Hindlimb muscle (tissue), 1 donor: ENCODE measurements around the gene CDH26. TPM values are rescaled to one million over a fixed set of nuclear protein-coding genes. Genes with fewer than 3 reads are reported as not detected.
A peak's percentile ranks its signal among the peaks of the same experiment; 100 is the strongest.
"Not testable (repeated sequence)": the region's sequence is repeated elsewhere in the genome, so short reads cannot be mapped to it uniquely, and the experiment has no call there.

Experiments used
- DNase-seq: peaks from one replicate; pipeline ENCODE4 v3.0.0-alpha.2; 2013
- polyA plus RNA-seq: library from polyadenylated mRNA; unstranded; fragments of 120-200 nt; gene quantifications from one replicate; pipeline ENCODE4 v1.2.1, GENCODE V29; 2013; ENCODE audit not compliant: insufficient read length

Gene CDH26
- polyA plus RNA-seq, 1 donor: 0.85 TPM

- DNase-seq: no peak
Measured at GRCh38 chr20:59942245-59942644, 16.0 kb upstream of the CDH26 start.

DNA sequence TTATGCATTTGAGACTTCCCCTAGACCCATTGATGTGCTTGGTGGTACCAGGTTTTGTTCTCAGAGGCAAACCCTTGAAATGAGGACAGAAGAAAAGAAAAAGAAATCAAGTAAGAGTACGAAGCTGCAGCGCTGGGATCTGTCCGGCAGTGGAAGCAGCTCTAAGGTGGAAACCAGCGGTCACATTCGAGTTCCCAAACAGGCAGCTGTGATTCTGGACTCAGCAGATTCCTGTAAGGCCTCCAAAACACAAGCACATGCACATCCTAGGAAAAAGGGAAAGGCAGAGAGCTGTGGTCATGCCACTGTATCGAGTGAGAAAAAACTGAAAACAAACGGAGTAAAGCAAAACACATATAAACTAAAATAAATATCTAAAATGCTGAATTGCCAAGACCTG lies 13.5 kb upstream of the CDH26 start:
- DNase-seq: no peak

DNA sequence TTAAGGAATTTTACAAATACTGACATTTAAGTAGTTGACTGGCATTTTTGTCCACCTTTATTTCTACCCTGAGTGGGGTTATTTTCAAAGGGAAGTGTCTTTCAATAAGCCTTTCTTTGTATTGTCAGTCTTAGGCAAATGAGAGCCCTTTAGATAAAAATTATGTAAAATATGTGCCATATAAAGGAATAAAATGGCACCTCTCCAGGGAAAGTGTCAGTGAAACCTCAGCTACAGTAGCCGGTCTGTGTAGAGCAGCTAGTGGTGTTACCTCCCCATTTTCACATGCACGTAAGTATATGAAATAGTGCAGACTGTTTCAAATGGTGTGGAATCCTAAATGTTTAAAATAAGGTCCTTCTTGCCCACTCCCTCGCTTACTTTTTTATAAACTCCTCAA lies 13.0 kb upstream of the CDH26 start:
- no peak for DNase-seq

DNA sequence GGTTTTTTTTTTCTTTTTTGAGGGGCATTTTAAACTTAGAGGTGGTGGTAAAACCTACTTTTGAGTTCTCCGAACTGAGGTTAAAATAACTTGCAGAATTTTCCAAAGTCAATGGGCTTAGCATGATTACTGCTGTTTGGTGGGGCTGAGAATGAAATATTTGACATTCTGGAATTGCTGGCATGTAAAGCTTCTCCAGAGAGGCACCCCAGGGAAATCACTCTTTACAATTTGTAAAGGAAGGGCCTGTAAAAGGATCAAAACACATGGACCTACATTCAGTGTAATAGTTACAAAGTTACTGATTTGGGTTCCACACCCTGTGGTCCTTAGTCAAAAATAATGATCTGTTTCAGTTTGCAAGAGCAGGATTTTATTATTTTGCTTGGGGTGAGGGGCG lies 12.5 kb upstream of the CDH26 start:
- no peak for DNase-seq

DNA sequence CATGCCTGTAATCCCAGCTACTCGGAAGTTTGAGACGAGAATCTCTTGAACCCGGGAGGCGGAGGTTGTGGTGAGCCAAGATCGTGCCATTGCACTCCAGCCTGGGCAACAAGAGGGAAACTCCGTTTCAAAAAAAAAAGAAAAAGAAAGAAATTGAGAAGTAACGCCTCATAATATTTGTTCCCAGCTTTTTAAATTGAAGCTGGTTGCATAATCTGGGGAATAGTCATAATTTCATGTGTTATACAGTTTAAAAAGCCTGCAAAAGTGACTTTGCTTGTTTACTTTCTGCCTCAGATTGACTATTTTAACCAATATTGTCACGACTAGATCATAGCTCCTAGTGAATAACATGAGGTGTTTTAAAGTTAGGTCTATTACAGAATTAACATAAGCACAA lies 10.8 kb upstream of the CDH26 start:
- no peak for DNase-seq

GRCh38 chr20:59948212-59948611 lies 10.0 kb upstream of the CDH26 start:
- DNase-seq: no peak

GRCh38 chr20:59948828-59949720 lies 9.1 kb upstream of the CDH26 start:
- peak; percentile 67 for DNase-seq

GRCh38 chr20:59949911-59950310 lies 8.3 kb upstream of the CDH26 start:
- DNase-seq: no peak

DNA sequence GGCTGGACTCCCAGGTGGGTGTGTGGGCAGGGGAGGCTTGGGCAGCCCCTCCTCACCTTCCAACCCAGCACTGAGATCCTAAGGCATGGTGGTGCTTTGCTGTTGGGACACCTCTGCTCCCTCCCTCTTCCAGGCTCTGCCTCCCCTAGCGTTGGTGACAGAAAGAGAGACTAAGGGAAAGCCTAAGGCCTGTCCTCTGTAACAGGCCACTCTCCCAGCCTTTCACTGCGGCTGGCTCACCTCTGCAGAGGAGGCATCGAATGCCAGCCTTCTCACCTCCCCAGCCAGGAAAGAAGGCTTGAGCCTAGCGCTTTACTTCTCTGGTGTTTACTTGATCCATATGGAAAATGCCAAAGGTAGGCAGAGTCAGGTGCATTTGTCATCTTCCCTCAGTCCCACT lies 3.5 kb upstream of the CDH26 start:
- DNase-seq: no peak

DNA sequence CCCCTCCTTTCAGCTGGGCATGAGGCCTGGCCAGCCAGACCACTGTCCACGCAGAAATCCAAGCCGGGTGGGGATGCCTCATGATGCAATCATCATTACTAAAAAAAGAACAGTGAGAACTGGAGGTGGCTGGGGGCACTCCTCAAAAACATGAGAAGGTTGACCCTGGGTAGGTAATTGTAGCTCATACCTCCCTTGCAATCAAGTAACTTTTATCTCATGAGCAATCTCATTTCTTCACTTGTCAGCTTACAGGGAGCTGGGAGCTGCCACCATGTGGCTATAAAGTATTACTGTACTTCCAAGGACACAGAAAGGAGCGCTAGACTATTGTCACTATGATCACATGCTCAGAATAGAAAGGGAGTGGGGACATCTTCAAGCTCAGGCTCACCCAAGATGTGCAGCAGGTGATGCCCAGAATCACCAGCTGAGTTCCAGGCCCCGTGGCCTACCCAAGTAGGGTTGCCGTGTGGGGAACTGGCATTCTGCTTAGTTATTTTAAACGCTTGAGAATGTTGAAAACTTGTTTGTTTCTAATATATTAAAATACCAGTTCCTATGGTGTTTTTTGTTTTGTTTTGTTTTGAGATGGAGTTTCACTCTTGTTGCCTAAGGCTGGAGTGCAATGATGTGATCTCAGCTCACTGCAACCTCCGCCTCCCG lies 3.0 kb upstream of the CDH26 start:
- DNase-seq: no peak

GRCh38 chr20:59957568-59957967 lies 655 bp upstream of the CDH26 start:
- DNase-seq: not testable (repeated sequence)

- DNase-seq: no peak
Measured at GRCh38 chr20:59958626-59959025, 403 bp downstream of the CDH26 start.

DNA sequence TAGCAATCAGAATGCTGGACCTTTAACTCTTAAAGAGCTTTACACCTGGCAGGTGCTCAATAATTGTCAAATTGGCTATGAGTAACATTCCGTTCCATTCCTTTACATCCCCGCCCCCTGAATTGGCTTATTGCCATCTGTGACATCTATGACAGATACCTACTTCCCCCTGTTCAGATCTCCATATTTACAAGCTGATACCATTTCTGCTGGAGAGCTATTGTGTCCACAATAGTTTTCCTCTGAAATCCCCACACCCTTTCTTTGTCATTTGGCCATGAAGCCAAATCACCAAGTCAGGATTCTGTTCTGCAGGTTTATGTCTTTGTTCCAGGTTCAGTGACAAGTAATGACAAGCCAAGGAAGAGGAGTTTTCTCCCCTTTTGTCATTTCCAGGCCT lies 3.2 kb downstream of the CDH26 start:
- DNase-seq: no peak

- no peak for DNase-seq
Measured at GRCh38 chr20:59962155-59962554, 3.9 kb downstream of the CDH26 start.

DNA sequence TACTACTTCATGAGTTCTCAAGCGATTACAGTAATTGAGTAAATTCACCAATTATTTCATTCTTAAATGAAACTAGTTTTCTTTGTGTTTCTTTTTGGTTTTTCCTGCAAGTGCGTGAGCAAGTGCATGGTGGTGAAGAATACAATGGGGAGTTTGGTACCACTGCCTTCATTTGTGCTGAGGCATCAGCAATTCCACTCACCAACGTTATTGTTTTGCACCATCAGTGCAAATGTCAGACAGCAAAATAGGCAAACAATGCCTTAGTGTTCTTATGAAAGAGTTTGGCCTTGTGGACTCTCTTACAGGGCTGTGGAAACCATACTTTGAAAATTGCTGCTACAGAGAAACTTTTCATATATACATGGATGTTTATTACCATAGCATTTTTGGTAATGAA lies 8.2 kb downstream of the CDH26 start:
- DNase-seq: no peak

GRCh38 chr20:59971428-59971827 lies 13.2 kb downstream of the CDH26 start:
- DNase-seq: no peak

- no peak for DNase-seq
Measured at GRCh38 chr20:59972037-59972801, 14.0 kb downstream of the CDH26 start.

GRCh38 chr20:59976156-59976782 lies 18.0 kb downstream of the CDH26 start:
- no peak for DNase-seq

DNA sequence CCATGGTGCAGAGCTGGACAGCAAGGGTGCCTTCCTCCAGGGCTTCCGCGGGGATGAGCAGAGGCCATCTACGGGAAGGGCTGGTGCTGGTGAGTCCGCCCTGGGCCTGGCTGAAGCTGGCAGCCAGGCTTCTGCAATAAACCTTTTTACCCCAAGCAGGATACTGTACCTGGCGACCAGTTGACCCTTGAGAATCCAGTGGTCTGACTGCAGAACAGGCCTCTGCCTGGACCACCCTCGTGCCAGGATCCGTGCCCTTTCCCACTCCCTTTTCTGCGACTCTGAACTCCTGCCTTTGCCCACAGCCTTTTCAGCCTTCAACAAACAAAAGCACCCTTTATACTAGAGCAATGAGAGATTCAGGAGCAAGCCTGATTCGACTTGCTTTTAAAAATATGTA lies 18.9 kb downstream of the CDH26 start:
- DNase-seq: no peak

GRCh38 chr20:59983076-59983475 lies 24.9 kb downstream of the CDH26 start:
- DNase-seq: no peak

DNA sequence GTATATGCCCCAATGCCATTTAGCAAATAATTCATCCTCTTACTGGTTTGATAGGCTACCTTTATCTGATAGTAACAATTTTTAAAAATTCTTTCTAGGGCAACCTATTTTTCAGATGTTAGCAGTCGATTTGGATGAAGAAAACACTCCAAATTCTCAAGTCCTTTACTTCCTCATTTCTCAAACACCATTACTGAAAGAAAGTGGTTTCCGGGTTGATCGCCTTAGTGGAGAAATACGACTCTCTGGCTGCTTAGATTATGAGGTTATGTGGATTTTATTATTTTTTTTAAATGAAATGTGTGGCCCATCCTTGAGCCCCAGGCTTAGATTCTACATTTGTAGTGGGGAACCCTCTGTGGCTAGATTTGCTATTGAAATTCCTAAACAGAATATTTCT lies 26.3 kb downstream of the CDH26 start:
- DNase-seq: no peak

GRCh38 chr20:59985164-59985563 lies 26.9 kb downstream of the CDH26 start:
- DNase-seq: no peak

DNA sequence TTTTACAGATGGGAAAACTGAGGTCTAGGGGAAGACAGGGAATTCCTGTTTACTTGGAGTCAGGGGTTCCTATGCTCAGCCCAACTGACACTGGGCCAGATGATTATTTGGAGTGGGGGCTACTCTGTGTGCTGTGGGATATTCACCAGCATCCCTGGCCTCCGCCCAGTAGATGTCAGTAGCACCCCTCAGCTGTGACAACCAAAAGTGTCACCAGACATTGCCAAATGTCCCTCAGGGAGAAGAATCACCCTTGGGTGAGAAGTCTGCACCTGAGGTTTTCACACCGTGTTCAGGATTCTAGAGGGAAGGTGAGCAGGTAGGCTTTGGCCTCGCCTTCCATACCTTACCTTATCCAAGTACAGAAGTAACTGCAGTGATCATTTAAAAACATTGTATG lies 27.6 kb downstream of the CDH26 start:
- DNase-seq: no peak
